GM12891 (cell line): ENCODE measurements around the gene CYP17A1.
"Not testable (repeated sequence)": the region's sequence is repeated elsewhere in the genome, so short reads cannot be mapped to it uniquely, and the experiment has no call there.

ENCODE experiments used
- PAX5 ChIP-seq: IDR thresholded peaks from 2 replicates; pipeline ENCODE4 v1.6.1; 2011; ENCODE audit warnings: low read length, moderate library complexity, mild to moderate bottlenecking; ENCODE audit not compliant: insufficient read depth, severe bottlenecking
- POLR2A ChIP-seq: IDR thresholded peaks from 2 replicates; pipeline ENCODE4 v1.6.1; 2011; ENCODE audit warnings: low read depth, low read length, control low read depth
- POLR2AphosphoS5 ChIP-seq: IDR thresholded peaks from 2 replicates; pipeline ENCODE4 v1.6.1; 2011; ENCODE audit warnings: low read depth, low read length, control low read depth
- POU2F2 ChIP-seq: IDR thresholded peaks from 2 replicates; pipeline ENCODE4 v1.6.1; 2011; ENCODE audit warnings: low read depth, mild to moderate bottlenecking, control low read depth, low read length, moderate library complexity
- SPI1 ChIP-seq: IDR thresholded peaks from 2 replicates; pipeline ENCODE4 v1.6.1; 2011; ENCODE audit warnings: low read depth, low read length, control low read depth
- TAF1 ChIP-seq: IDR thresholded peaks from 2 replicates; pipeline ENCODE4 v1.6.1; 2011; ENCODE audit warnings: low read depth, low read length, control low read depth

DNA sequence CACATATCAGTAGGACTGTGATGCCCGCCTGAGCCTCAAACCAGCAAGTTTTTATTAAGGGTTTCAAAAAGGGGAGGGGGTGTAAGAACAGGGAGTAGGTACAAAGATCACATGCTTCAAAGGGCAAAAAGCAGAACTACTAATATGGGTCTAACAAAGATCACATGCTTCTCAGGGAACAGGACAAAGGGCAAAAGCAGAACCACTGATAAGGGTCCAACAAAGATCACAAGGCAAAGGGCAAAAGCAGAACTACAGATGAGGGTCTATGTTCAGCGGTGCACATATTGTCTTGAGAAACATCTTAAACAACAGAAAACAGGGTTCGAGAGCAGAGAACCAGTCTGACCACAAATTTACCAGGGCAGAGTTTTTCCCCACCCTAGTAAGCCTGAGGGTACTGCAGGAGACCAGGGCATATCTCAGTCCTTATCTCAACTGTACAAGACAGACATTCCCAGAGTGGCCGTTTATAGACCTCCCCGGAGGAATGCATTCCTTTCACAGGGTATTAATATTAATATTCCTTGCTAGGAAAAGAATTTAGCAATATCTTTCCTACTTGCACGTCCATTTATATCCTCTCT lies 7.1 kb upstream of the CYP17A1 start:
- not testable (repeated sequence) for TF ChIP-seq POLR2A, POLR2AphosphoS5, TAF1, SPI1, POU2F2, PAX5
